ENCODE data around the gene KIAA2012.

GRCh38 chr2:202064171-202064880 is 8.7 kb upstream of the KIAA2012 start:
- TF ChIP-seq CTCF (IDR thresholded peaks at IDR 0.05) (no peak), POLR2A (IDR thresholded peaks at IDR 0.05) (no peak)

Measured in uterus (tissue), 2 donors.